GM18508 (cell line): ENCODE data around the gene KIF24.
"Not testable (repeated sequence)": the region's sequence is repeated elsewhere in the genome, so short reads cannot be mapped to it uniquely, and the experiment has no call there.

Experiments used
- ATAC-seq: cut with Tn5 transposase; IDR thresholded peaks from one replicate; pipeline ENCODE4 v1.9.1; 2021; ENCODE audit warnings: moderate number of reproducible peaks; ENCODE audit not compliant: insufficient read depth, unreplicated experiment

KIF24 gene

DNA sequence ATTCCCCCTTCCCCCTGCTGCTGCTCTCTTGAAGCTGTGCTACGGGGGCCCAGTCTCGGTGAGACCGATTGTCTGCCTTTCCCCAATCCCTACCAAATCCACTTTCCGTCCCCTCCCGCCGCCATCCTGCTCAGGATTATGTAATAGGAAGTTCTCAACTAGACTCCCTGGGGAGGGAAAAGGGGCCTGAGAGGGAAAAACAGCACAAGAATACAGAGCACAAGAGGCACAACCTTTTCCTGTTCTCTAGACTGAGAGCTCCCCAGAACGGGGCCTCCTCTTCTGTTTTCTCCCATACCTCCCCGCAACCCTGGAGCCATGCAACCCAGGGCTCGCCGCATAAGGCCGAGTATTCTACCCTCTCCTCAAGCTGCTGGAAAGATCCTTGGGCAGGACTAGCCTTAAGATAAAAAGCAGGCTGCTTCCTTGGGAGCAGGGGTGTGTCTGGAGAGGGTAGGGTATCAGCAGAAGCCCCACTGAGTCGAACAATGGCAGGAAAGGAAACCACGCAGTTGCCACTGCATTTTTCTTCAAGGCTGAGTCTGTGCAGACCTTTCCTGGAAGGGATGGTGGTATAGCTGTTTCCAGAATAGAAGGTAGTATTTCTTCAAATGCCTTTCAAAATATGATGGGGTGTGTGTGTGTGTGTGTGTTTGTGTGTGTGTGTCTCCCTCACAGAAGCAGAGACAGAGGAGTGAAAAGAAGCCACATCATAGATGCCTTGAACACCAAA, 34.7 kb upstream of the KIF24 start:
- ATAC-seq, result no peak

DNA sequence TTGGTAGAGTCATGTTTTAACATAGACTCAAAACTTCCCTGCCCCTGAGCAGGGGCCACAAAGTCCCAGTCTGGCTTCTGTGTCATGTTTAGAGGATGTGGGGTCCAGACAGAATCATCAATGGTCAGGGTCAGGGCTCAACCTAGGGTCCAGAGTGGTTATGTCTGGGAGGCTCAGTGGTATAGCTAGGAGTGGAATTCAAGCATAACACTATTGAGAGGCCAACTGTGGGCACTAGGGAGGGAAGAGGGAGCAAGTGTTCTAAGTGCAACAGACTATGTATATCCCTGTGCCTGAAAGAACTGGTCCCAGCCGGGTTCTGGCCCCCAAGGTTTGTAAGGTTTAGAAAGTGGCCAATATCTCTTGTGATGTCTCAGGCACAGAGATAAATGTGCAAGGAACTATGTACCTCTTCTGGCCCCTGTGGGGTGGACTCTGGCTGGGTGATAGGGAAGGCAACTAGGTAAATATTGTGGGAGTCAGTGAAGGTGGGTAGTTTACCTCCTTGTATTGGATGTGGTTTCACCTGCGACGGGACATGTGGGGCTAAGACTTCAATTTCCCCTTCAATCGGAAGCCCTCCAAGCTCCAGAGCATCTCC, 33.6 kb upstream of the KIF24 start:
- ATAC-seq, result no peak

DNA sequence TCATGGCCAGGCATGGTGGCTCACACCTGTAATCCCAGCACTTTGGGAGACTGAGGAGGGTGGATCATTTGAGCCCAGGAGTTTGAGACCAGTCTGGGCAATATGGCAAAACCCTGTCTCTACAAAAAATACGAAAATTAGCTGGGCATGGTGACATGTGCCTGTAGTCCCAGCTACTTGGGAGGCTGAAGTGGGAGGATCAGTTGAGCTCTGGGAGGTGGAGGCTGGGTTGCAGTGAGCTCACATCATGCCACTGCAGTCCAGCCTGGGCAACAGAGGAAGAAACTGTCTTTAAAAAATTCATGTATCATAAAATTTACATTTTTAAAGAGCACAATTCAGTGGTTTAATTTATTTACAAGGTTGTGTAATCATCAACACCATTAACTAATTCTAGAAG, 23.9 kb upstream of the KIF24 start:
- not testable (repeated sequence) for ATAC-seq

DNA sequence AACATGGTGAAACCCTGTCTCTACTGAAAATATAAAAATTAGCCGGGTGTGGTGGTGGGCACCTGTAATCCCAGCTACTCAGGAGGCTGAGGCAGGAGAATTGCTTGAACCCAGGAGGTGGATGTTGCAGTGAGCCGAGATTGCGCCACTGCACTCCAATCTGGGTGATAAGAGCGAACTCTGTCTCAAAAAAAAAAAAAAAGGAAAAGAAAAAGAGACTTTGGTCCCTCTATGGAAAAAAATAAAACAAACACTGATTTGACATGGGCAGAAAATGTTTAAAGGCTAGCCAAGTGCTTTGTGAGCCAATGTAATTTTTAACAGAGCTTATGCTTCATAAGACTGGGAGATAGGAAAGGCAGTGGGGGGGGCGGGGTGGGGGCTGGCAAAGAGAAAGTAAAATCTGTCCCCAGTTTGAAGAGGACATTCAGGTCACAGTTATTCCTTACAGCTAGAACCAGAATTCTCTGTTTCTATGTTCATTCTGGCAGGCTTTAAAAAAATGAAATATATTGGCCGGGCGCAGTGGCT, 23.1 kb upstream of the KIF24 start:
- ATAC-seq, result not testable (repeated sequence)

DNA sequence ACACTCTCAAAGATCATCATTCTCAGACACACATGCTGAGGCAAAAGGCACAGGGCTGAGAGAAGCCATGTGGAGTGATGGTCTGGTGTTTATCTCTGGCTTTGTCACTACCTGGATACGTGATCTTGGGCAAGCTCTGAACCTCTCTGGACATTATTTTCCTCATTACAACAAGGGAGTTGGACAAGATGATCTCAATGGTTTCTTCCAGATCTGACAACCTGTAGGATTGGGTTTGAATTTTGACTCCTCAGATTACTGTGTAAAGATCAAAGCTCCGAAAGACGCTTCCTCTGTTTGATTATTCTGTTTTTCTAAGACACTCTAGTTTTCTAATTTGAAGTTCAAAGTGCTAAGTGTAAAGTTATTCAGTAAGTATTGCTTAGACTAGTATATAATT, 20.3 kb upstream of the KIF24 start:
- ATAC-seq, result no peak

DNA sequence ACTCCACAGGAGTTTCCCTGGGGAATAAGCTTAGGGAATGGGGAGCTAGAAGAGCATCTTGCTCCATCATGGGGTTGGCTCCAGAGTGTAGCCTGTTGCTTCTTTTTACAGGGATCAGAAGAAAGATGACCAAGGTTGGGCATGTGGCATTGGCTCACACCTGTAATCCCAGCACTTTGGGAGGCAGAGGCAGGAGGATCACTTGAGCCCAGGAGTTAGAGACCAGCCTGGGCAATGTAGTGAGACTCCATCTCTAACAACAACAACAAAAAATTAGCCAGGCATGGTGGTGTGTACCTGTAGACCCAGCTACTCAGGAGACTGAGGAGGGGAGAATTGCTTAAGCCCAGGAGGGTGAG, 18.7 kb upstream of the KIF24 start:
- ATAC-seq, result no peak

DNA sequence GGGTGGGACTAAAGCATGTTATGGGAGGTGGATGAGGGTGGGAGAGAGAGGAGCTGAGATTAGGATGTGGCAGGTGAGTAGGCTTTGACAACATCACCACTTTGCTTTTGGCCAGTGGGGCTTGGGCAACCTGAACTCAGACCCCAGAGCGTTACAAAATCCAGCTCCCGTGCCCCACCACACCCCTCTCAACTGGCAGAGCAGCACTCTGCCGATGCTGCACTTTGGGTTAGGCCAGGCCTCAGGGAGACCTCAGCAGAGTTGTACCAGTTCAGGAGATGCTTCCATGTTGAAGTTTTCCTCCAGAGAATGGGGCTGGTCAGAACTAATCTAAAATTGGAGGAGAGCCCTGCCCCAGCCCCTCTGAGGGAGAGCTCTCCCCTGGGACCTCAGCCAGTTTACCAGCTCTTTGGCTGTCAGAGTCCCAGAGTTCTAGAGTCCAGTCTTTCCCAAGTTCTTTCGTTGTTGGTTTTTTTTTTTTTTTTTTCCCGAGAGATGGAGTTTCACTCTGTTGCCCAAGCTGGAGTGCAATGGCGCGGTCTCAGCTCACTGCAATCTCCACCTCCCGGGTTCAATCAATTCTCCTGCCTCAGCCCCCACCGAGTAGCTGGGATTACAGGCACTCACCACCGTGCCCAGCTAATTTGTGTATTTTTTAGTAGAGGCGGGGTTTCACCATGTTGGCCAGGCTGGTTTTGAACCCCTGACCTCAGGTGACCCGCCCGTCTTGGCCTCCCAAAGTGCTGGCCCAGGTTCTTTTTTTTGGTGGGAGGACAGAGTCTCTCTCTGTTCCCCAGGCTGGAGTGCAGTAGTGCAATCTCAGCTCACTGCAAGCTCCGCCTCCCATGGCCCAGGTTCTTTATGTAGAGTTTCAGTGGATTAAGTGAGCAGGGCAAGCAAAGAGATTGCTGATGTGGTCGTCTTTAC, 18.1 kb upstream of the KIF24 start:
- no peak for ATAC-seq

DNA sequence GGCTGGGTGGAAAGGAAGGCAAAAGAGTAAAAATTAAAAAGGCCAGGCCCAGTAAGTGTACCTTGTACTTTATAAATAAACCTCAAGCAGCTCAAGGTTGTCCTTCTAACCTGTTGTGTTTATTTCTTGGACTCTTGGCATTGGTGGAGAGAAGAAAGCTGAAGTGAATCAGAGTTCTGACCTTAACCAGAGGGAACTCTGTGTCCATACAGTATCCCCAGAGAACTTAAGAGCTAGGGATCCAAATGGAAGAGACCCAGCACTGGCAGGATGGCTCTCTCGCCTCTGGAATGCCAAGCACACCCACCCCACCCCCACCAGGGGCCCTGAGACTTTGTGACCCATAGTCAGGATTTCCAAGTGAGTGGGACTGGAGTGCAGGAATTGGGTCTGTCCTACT, 14.5 kb upstream of the KIF24 start:
- no peak for ATAC-seq

DNA sequence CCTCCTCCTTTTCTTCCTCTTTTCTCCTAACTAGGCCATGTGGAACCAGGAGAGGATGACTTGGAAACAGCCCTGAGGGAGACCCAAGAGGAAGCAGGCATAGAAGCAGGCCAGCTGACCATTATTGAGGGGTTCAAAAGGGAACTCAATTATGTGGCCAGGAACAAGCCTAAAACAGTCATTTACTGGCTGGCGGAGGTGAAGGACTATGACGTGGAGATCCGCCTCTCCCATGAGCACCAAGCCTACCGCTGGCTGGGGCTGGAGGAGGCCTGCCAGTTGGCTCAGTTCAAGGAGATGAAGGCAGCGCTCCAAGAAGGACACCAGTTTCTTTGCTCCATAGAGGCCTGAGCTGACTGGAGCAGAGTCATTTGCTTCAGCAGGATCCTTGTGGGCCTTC, 14.0 kb upstream of the KIF24 start:
- ATAC-seq, result no peak

DNA sequence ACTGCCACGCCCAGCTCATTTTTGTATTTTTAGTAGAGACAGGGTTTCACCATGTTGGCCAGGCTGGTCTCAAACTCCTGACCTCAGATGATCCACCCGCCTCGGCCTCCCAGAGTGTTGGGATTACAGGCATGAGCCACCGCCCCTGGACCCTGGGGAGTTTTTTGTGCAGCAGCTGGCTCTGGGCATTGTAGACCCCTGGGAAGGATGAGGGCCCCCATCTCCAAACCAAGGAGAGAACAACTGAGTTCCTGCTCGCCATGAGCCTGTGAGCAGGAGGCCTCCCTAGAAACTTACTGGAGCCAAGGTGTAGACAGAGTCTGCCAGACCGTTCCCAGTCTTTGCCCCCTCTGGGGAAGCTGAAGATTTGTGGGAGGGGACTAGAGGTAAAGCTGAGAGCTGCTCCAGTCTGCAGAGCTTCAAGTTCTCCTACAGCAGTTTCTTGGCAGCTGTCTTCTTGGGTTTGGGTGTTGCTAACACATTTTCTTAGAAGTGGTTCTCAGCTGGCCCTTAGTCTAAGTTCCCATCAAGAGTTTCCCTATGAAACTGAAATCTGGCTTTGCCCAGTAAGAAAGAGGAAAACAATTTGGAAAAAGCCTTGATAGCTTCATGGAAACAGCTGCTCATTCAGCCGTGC, 12.7 kb upstream of the KIF24 start:
- no peak for ATAC-seq

DNA sequence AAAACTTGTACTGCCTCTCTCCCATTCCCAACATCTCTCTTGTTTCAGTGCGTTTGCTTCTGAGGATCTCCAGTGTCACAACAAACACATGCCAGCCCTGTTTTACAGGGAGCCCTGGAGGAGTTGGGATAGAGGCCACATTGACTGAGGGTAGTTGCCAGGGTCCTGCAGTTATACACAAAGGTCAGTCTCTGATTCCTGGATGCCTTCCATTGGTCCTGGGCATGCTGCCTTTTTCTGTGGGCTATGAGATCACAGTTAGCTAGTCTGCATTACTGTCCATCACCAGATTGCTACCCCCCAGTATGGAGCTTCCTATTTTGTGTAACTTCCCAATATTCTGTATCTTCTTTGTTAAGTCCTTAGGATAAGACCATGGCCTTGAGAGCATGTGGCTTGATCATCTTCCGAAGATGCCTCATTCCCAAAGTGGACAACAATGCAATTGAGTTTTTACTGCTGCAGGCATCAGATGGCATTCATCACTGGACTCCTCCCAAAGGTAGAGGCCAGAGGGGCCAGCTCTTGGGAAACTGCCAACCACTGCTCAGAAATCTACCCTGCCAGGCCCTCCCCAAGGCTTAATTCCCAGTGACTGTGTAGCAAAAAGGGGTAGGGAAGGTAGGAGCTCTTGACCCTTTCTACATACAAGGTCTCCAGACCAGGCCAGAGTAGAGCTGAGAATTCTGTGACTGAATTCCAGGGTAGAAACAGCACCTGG, 9.8 kb upstream of the KIF24 start:
- ATAC-seq, result no peak

DNA sequence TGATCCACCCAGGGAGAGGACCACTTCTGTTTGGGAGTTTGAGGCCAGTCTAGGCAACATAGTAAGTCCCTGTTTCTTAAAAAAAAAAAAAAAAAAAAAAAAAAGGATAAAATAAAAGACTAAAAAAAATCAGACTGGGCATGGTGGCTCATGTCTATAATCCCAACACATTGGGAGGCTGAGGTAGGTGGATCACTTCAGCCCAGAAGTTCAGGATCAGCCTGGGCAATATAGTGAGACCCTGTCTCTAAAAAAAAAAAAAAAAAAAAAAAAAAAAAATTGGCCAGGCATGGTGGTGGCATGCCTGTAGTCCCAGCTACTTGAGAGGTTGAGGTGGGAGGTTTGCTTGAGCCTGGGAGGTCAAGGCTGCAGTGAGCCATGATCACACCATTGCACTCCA, 9.0 kb upstream of the KIF24 start:
- ATAC-seq, result not testable (repeated sequence)

DNA sequence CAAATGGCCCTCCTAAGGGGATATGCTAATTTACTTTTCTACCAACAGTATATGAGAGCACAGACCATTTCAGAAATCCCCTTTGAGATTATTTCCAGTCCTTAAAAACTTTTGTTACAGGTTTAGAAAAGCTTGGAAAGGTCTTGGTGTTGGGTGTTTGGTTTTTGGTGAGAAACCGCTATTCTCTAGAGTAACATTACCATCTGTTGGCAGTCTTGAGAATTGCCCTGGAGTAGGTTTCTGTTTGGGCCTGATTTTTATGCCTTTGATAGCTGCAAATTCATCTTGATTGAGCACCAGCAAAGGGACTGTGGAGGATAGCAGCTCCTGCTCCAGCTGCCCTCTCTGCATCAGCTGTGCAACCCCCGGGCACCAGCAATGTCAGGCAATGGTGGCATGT, 8.3 kb upstream of the KIF24 start:
- no peak for ATAC-seq

DNA sequence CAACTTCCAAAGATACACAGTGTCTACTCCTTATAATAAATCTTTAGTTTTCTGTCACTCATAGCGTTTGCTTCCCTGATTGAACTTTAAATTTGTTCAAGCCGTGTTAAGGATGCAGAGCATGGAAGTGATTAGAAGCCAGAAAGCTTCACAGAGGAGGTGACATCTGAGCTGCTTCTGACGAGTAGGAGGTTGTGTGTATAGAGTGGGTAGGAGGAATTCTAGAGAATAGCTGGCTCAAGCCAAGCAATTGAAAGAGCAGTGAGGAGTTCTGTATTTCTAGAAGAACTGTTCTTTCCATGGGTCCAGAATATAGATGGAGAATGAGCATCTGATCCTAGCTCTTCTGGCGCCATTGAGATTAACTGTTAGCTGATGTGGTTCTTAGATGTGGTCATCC, 6.3 kb upstream of the KIF24 start:
- no peak for ATAC-seq

DNA sequence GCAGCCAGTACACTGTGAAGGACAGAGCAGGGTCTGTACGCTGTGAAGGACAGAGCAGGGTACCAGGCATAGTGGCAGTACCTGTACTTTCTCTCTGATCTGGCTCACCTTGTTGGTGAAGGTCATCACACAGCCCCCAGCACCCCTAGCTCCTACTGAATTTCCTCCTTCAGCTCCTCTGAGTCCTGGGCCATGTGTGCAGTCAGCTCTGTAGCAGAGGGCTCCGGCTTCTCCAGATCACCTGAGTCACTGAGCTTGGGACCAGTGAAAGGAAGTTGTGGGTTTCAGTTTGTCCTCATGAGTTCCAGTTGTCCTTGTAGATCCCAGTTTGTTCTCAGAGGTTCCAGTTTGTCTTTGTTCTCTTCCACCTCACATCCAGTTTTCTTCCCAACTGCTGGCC, 5.8 kb upstream of the KIF24 start:
- no peak for ATAC-seq

DNA sequence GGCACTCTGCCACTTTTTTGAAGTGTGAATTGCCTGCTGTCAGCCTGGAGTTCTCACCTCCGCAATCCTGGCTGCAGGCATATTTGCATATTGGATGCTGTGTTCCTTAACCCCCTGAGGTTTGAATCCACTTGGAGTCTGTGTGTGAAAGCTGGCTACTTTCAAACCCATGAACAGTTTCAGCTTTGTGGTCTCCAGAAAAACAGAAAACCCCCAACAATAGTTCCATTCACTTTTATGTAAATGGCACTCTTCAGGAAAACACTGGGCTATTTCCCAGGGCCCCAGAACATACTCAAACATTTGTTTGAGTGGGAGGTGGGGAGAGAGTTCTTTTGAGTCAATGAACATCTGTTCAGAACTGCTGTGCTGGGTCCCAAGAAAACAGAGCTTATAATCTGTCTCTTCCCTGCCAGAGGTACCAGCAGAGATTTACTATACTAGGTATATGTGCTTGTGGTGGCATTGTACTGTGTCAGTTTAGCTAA, 5.3 kb upstream of the KIF24 start:
- no peak for ATAC-seq

DNA sequence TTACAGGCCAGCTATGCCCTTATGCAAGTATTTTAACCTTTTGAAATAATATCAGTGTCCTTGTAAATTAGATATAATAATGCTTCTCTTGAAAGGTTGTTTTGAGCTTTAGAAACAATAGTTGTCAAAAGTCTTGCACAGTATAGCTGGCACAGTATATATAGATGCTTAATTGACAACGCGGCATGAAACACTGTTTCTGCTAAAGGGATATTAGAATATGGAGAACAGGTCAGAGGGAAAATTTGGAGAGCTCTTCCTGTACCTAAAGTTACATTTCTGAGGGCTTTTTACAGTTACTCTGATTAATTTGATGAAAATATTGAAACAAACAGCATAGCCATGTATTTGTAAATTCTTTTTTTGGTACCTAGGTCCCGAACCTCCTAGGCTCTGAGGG, 4.8 kb upstream of the KIF24 start:
- ATAC-seq, result no peak

DNA sequence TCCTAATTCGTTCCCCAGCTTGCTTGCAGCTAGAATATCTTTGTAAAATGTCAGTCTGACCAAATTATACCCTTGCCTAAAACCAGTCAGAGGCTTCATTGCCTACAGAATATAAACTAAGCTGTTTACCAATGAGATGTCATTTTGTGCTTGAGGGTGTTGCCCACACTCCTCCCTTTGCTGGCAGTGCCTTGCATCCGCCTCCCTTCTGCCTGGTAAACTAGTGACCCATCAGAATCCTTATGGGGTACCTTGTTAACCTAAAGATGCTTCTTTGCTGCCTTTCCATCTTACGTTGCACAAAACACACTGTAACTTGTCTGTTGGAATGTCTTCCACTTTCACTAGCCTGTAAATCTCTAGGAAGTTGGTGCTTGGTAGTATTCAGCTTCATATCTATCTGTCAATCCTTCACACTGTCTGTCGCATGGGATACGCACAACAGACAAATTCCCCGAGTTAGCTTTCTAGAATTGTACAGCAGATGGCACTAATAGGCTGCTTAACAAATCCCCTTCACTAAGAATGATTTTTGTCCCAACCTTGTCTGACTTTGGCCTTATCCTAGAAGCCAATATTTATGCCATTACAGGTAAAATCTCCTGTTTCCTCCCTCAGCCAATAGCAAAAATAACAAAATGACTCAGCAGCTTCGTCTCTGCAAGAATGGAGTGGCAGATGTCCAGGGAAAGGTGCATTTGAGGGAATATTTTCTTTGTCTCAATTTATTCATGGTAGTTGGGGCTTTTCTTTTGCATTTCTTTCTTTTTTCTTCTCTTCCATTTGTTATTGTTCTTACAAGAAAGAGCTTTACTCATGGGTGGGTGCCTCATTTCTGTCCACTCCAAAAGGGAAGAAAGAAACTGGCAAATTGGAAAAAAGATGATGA, 3.3 kb upstream of the KIF24 start:
- ATAC-seq, result no peak

DNA sequence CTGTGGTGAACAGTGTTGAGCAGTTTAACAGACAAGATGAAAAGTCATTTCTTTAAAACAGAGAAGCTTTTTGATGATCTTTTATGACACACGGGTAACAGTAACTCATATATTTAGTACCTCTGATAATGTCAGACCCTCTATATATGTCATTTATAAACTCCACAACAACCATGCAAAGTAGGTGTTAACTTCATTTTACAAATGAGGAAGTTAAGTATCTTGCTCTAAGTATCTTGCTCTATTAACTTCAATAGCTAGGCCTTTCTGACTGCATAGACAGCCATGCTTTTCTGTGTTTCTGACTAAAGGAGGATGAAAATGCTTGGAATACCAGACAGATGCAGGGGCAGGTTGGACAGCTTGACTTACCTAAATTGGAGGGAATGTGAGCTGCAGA, 2.1 kb upstream of the KIF24 start:
- ATAC-seq, result no peak
